A549 (cell line): ENCODE measurements around the gene ZIC2.

ENCODE experiments used
- RFX5 ChIP-seq: fragments of 450-650 bp; IDR thresholded peaks from 2 replicates; pipeline ENCODE4 v1.7.1; 2014; ENCODE audit warnings: antibody characterized with exemption, mild to moderate bottlenecking, moderate library complexity
- TF ChIP-seq, protein P1 (sequence below): fragments of >200 bp; sonication (Bioruptor Twin); formaldehyde crosslinking; IDR thresholded peaks from 3 replicates; pipeline ENCODE4 v1.5.1; 2016
- TF ChIP-seq, protein P2 (sequence below): IDR thresholded peaks from 2 replicates; pipeline ENCODE4 v1.6.1; 2012

GRCh38 chr13:99975626-99976025, 6.0 kb upstream of the ZIC2 start:
- TF ChIP-seq, protein P1, sequence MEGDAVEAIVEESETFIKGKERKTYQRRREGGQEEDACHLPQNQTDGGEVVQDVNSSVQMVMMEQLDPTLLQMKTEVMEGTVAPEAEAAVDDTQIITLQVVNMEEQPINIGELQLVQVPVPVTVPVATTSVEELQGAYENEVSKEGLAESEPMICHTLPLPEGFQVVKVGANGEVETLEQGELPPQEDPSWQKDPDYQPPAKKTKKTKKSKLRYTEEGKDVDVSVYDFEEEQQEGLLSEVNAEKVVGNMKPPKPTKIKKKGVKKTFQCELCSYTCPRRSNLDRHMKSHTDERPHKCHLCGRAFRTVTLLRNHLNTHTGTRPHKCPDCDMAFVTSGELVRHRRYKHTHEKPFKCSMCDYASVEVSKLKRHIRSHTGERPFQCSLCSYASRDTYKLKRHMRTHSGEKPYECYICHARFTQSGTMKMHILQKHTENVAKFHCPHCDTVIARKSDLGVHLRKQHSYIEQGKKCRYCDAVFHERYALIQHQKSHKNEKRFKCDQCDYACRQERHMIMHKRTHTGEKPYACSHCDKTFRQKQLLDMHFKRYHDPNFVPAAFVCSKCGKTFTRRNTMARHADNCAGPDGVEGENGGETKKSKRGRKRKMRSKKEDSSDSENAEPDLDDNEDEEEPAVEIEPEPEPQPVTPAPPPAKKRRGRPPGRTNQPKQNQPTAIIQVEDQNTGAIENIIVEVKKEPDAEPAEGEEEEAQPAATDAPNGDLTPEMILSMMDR = no peak
- TF ChIP-seq RFX5 = no peak
- TF ChIP-seq, protein P2, sequence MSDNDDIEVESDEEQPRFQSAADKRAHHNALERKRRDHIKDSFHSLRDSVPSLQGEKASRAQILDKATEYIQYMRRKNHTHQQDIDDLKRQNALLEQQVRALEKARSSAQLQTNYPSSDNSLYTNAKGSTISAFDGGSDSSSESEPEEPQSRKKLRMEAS = no peak
